ENCODE measurements around the gene ELP2.

Gene ELP2

DNA sequence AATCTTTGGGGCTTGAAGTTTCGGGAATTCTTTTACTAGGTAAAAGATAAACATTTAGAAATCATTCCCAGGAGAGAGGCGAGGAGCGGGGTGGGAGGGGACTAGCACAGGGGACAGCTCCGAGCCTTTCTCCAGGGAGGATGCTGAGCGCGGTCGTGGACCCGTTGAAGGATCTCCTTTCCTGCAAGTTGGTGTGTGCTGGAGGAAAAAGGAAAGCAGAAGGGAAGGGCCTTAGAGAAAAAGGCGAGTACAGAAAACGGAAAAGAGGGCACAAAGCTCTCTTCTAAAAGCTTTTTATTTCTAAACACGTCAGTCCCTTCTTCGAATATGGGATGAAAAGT is 1.2 kb upstream of the ELP2 start:
- no peak for TF ChIP-seq Cebpa-rat (IDR thresholded peaks at IDR 0.05)
- H3K27me3 ChIP-seq: no peaks in the 10 kb centered on the region
- H3K9ac ChIP-seq: peak overlapping the region; percentile 94 to 100 (median 98)
- peaks cover 28 to 62% (median 46%) of the 10 kb centered on the region in 11 experiments for H3K36me3 ChIP-seq
- peak overlapping the region; percentile 80 to 100 (median 96) for H3K4me3 ChIP-seq
- H3K4me2 ChIP-seq: peak overlapping the region; percentile 73 to 94 (median 88)
- no peaks in the 10 kb centered on the region for H3K9me3 ChIP-seq (replicated peaks in 1 of 11)
- H4K20me1 ChIP-seq: peaks cover 10 to 76% (median 30%) of the 10 kb centered on the region in 11 experiments; a peak in 19 of 22 replicates
- peak overlapping the region; percentile 96 to 100 (median 99); a peak in 20 of 22 replicates for H3K27ac ChIP-seq
- H3K4me1 ChIP-seq: peaks cover 32 to 41% (median 36%) of the 10 kb centered on the region in 10 experiments

DNA sequence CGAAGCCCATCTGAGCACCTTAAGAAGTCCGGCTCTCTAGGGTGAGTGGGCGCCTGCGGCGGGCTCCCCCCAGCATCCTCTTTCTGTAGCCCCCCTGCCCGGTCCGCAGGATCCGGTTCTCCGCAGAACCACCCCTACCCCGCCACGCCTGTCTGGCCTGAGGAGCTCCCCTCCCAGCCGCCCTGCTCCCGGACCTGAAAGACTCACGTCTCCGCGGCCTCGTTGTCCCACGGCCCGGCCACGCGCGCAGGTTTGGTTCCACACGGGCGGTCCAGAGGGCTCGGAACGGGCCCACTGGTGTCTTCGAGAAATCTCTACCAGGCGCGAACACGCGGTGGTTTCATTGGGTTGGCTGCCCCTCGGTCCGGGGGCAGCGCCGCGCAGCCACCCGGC is 796 bp upstream of the ELP2 start:
- H3K27ac ChIP-seq: peak overlapping the region; percentile 96 to 100 (median 99)
- TF ChIP-seq Cebpa-rat (IDR thresholded peaks at IDR 0.05): no peak

DNA sequence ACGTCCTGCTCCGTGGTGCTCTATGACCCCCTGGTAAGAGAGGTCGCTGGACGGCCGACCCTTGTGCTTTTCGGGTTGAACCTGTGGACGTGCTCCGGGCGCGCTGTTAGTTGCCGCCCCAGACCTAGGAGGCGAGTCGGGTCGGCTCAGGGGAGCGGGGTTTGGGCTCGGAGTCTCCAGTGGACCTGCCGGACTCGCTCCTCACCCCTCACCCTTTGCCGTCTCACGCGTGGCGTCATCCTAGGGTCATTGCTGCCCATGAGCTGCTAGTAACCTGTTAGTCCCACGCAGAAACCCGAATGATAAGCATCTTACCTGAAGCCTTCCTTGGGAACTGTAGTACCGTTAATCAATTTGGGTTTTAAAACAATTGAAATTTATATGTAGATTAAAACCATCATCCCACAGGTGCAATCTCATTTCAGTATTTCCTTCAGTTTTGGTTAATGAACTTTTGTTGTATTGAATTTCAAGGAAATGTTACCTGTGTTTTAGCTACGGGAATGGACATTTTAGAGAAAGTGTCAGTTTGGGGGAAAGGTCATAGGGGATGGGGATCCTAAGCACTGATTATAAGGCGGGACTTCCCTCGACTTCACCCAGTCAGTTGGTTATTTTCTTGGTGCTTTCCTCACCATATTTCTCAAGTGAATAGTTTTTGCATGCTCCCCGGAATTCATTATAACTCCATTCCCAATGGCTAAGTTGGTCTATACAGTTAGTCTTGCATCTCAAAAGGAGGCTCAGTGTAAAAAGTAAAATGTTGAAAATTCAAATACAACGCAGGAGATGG is 536 bp downstream of the ELP2 start:
- Histone ChIP-seq H3K36me3 (peaks cover 21 to 62% (median 43%) of the 10 kb centered on the region in 11 experiments), H3K27ac (peak overlapping the region; percentile 96 to 100 (median 99)), H3K4me2 (peak overlapping the region; percentile 73 to 94 (median 90)), H3K9me3 (replicated peaks in 1 of 11) (no peaks in the 10 kb centered on the region), H3K9ac (peak overlapping the region; percentile 94 to 100 (median 98)), H4K20me1 (peaks cover 14 to 82% (median 48%) of the 10 kb centered on the region in 11 experiments; a peak in 20 of 22 replicates), H3K4me3 (peak overlapping the region; percentile 80 to 100 (median 96)), H3K4me1 (peaks cover 32 to 41% (median 36%) of the 10 kb centered on the region in 10 experiments), H3K27me3 (no peaks in the 10 kb centered on the region)
- TF ChIP-seq Cebpa-rat (IDR thresholded peaks at IDR 0.05): no peak

More for the DNA sequence above, 796 bp upstream of the ELP2 start:
- H3K4me3 ChIP-seq: peak overlapping the region; percentile 80 to 100 (median 96)
- H3K9me3 ChIP-seq (replicated peaks in 1 of 11): no peaks in the 10 kb centered on the region
- peak overlapping the region; percentile 73 to 94 (median 88) for H3K4me2 ChIP-seq
- peak overlapping the region; percentile 94 to 100 (median 98) for H3K9ac ChIP-seq
- H4K20me1 ChIP-seq: peaks cover 13 to 80% (median 35%) of the 10 kb centered on the region in 11 experiments; a peak in 20 of 22 replicates
- H3K27me3 ChIP-seq: no peaks in the 10 kb centered on the region
- peaks cover 28 to 62% (median 46%) of the 10 kb centered on the region in 11 experiments for H3K36me3 ChIP-seq
- H3K4me1 ChIP-seq: peaks cover 32 to 41% (median 36%) of the 10 kb centered on the region in 10 experiments

DNA sequence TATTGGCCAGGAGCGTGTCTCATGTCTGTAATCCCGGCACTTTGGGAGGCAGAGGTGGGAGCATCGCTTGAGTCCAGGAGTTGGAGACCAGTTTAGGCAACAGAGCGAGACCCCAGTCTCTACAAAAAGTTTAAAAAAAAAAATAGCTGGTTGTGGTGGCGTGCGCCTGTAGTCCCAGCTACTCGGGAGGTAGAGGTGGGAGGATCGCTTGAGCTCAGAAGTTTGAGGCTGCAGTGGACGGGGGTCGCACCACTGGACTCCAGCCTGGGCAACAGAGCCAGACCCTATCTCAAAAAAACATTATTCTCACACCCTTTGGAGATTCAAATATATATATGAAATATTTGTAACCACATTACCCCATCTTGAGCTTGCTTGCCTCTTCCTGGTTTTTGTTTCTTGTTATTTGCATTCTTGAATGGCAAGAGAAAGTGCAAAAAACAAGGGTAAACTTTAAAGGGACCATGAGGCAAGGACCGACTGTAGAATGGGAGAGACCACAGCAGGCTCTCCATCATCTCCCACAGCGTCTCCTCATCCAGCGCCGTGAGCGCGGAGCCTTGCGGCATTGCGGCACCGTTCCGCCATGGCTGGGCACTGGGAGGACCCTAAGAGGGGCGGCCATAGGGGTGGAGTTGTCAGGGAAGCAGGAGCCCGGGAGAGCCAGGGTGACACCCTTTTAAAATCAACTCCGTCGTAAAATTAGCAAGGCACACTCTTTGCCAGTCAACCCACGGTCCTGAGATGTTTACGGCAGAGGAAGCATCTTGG is 1.4 kb downstream of the ELP2 start:
- Histone ChIP-seq H4K20me1 (peaks cover 14 to 84% (median 56%) of the 10 kb centered on the region in 11 experiments; a peak in 20 of 22 replicates), H3K9me3 (replicated peaks in 1 of 11) (no peaks in the 10 kb centered on the region), H3K27me3 (no peaks in the 10 kb centered on the region), H3K36me3 (peaks cover 21 to 62% (median 42%) of the 10 kb centered on the region in 11 experiments), H3K4me2 (peak overlapping the region; percentile 73 to 94 (median 90)), H3K9ac (peak overlapping the region; percentile 94 to 100 (median 98); a peak in 20 of 22 replicates), H3K4me3 (peak overlapping the region; percentile 80 to 100 (median 96)), H3K4me1 (peaks cover 32 to 41% (median 36%) of the 10 kb centered on the region in 10 experiments), H3K27ac (peak overlapping the region in 8 of 11 experiments; percentile 96 to 100 (median 100); a peak in 12 of 22 replicates)
- no peak for TF ChIP-seq Cebpa-rat (IDR thresholded peaks at IDR 0.05)

DNA sequence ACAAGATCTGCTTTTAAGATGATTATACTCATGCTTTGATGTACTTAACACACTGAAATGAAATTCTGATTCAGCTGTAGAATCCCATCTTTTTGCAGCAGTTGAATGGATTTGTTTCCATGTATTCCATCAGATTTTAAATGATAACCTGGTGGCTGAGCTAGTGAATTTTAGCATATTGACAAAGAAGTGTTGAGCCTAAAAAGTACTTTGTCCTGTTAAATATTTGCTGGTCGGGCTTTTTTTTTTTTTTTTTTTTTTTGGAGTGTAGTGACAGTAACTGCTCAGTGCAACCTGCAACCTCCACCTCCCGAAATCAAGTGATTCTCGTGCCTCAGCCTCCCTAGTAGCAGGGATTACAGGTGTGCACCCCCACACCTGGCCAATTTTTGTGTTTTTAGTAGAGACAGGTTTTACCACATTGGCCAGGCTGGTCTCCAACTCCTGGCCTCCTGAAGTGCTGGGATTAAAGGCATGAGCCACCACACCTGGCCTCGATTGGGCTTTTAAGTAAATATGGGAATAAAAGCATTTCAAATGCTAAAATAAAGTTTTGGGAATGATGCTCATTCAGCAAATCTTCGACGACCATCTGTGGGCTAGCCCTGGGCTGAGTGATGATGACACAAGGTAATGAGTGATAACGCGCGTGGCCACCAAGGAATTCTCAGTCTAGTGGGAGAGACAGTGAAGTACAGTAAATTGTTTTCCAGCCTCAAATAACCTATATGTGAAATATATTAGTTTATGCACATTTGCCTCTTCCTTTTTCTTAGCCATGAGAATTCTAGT is 2.2 kb downstream of the ELP2 start:
- H3K9me3 ChIP-seq (replicated peaks in 1 of 11): no peaks in the 10 kb centered on the region
- H3K4me1 ChIP-seq: peaks cover 32 to 41% (median 36%) of the 10 kb centered on the region in 10 experiments
- H3K27ac ChIP-seq: no peak overlapping the region
- no peaks in the 10 kb centered on the region for H3K27me3 ChIP-seq
- H4K20me1 ChIP-seq: peaks cover 14 to 84% (median 64%) of the 10 kb centered on the region in 11 experiments; a peak in 20 of 22 replicates
- peak overlapping the region; percentile 73 to 94 (median 90) for H3K4me2 ChIP-seq
- TF ChIP-seq Cebpa-rat (IDR thresholded peaks at IDR 0.05): no peak
- H3K9ac ChIP-seq: 0 out of 22 replicates have a peak overlapping the region, but pooled peaks of 1 of the 11 experiments have one; percentile 96
- peak overlapping the region in 9 of 10 experiments; percentile 80 to 100 (median 96); a peak in 9 of 20 replicates for H3K4me3 ChIP-seq
- H3K36me3 ChIP-seq: peaks cover 22 to 62% (median 42%) of the 10 kb centered on the region in 11 experiments; a peak in 21 of 22 replicates

DNA sequence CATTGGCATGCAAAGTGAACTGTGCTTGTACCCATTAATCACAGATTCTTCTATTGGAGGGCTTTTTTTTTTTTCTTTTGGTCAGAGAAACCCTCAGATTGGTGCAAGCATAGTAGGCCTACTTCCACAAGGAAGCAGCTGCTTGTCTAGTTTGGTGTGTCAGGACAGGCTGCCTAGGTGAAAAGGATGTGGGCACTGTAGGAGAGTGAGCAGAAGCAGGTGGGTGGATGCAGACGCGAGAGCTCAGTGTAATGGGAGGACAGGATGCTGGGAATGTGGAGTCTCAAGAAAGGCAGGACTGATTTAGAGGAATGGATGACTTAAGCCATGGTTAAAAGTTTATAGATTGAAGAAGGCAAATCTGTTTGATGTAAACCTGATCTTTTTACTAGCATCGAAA is 3.1 kb downstream of the ELP2 start:
- Histone ChIP-seq H4K20me1 (peaks cover 14 to 82% (median 68%) of the 10 kb centered on the region in 11 experiments; a peak in 20 of 22 replicates), H3K27me3 (no peaks in the 10 kb centered on the region), H3K9ac (no peak overlapping the region), H3K4me1 (peaks cover 30 to 32% (median 31%) of the 10 kb centered on the region in 10 experiments), H3K27ac (no peak overlapping the region), H3K36me3 (peaks cover 30 to 66% (median 48%) of the 10 kb centered on the region in 11 experiments; a peak in 21 of 22 replicates), H3K4me2 (peak overlapping the region in 10 of 11 experiments; percentile 73 to 94 (median 90); a peak in 13 of 22 replicates), H3K4me3 (no peak overlapping the region), H3K9me3 (replicated peaks in 1 of 11) (no peaks in the 10 kb centered on the region)
- TF ChIP-seq Cebpa-rat (IDR thresholded peaks at IDR 0.05): no peak

DNA sequence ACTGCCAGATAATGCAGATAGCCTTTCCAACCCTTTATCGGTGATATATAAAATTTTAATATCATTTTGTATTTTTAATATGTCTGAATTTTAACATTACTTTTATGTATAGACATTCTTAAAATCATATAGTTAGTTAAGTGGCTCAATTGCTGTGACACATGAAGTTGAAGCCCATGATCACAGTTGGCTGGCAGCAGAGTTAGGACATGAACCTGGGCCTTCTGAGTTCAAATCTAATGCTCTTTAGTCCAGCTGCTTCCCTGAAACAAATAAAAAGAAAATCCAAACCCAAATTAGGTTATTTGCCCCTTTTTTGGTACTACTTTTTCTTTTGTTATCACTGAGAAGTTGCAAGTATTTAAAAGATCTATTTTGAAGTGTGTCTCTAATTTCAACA is 5.6 kb downstream of the ELP2 start:
- no peak overlapping the region for H3K4me2 ChIP-seq
- H3K27me3 ChIP-seq: no peaks in the 10 kb centered on the region
- H3K36me3 ChIP-seq: peaks cover 54 to 92% (median 73%) of the 10 kb centered on the region in 11 experiments
- 0 out of 22 replicates have a peak overlapping the region, but pooled peaks of 1 of the 11 experiments have one; percentile 29 for H3K9ac ChIP-seq
- H3K27ac ChIP-seq: no peak overlapping the region
- H4K20me1 ChIP-seq: peaks cover 19 to 94% (median 62%) of the 10 kb centered on the region in 11 experiments; a peak in 20 of 22 replicates
- H3K9me3 ChIP-seq (replicated peaks in 1 of 11): no peaks in the 10 kb centered on the region
- no peak overlapping the region for H3K4me3 ChIP-seq
- H3K4me1 ChIP-seq: peaks cover 24 to 26% (median 25%) of the 10 kb centered on the region in 10 experiments
- no peak for TF ChIP-seq Cebpa-rat (IDR thresholded peaks at IDR 0.05)

DNA sequence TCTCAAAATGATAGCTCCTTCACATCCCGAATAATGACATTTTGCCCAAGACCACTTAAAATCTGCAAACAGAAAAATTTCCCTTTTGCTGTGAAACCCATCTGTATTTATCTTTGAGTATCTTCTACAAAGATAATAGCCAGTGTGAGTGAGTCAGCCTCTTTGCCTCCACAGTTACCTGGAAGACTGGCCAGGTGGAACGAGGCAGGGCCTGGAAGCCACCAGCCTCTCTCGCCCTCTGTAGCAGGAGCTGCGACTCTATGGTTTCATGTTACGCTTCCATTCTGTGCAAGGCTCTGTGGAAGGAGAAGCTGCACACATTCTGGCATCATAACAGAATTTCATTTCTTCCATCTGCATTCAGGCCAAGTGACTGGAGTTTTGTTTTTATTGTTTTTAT is 9.5 kb downstream of the ELP2 start:
- no peaks in the 10 kb centered on the region for H3K9me3 ChIP-seq (replicated peaks in 1 of 11)
- no peak overlapping the region for H3K9ac ChIP-seq
- H4K20me1 ChIP-seq: peaks cover 3 to 56% (median 22%) of the 10 kb centered on the region in 11 experiments; a peak in 16 of 22 replicates
- H3K27ac ChIP-seq: no peak overlapping the region
- TF ChIP-seq Cebpa-rat (IDR thresholded peaks at IDR 0.05): no peak
- H3K36me3 ChIP-seq: peaks cover 80 to 100% (median 94%) of the 10 kb centered on the region in 11 experiments
- no peak overlapping the region for H3K4me2 ChIP-seq
- H3K27me3 ChIP-seq: no peaks in the 10 kb centered on the region
- peaks cover 0 to 6% (median 0%) of the 10 kb centered on the region in 10 experiments; a peak in 3 of 20 replicates for H3K4me1 ChIP-seq
- no peak overlapping the region for H3K4me3 ChIP-seq

All from BLaER1 treated with 17β-estradiol and CSF1 and Interleukin-3, amounts not matched to agents 10 nM and 100 nM (cell line).